ENCODE results near the gene TRIM14. TPM values are rescaled to one million over a fixed set of nuclear protein-coding genes. Genes with fewer than 3 reads are reported as not detected.
A peak's percentile ranks its signal among the peaks of the same experiment; 100 is the strongest.

Gene TRIM14
- total and polyA plus RNA-seq, 4 experiments from 2014 or later = 41.4 to 86.2 (median 85.4) TPM

DNA sequence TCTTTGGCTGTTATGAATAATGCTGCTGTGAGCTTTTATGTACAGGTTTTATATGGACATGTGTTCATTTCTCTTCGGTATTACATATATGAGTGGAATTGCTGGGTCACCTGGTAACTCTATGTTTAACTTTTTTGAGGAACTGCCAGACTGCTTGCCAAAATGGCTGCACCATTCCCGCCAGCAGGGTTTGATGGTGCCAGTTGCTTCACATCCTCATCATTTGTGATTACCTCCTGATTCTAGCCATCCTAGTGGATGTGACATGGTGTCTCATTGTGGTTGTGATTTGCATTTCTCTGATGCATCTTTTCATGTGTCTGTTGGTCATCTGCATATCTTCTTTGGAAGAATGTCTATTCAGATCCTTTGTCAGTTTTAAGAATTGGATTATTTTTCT is 51.8 kb downstream of the TRIM14 start:
- Mint-ChIP-seq H3K27ac (peak overlapping the region in 2 of 7 donors; percentile 75 to 79), H3K4me1 (peaks cover 6 to 14% (median 10%) of the 10 kb centered on the region in 4 donors), H3K9me3 (no peaks in the 10 kb centered on the region), H3K4me3 (no peak overlapping the region), H3K36me3 (peaks cover 25 to 42% of the 10 kb centered on the region in 2 donors), H3K27me3 (no peaks in the 10 kb centered on the region)
- no peaks in the 10 kb centered on the region for H3K27me3 ChIP-seq (ENCODE audit: insufficient read depth, low read length)
- H3K27ac ChIP-seq (ENCODE audit: low read depth, low read length) = no peak overlapping the region
- ChIA-PET CTCF (ENCODE audit: partially characterized antibody) (interaction anchor here (1.5 to 1.7 kb wide), 3 partner anchors 24 to 196 kb away, joined by 3 to 5 read pairs (median 4); no protein-coding TSS in a partner anchor), POLR2A (ENCODE audit: partially characterized antibody) (interaction anchor here (1.6 kb wide), 1 partner anchor 10 kb away, joined by 3 read pairs; no protein-coding TSS in a partner anchor)
- no peak for DNase-seq
- H3K4me1 ChIP-seq (ENCODE audit: insufficient read depth, low read length) = no peaks in the 10 kb centered on the region
- no peaks in the 10 kb centered on the region for H3K9me3 ChIP-seq (ENCODE audit: control insufficient read depth in 1 of 2, low read length in 2 of 2)
- peaks cover 9% of the 10 kb centered on the region for H3K36me3 ChIP-seq (ENCODE audit: insufficient read depth, low read length)
- intact Hi-C loops (cut with micrococcal nuclease) = no loop called here
- no peak overlapping the region for H3K4me3 ChIP-seq (ENCODE audit: low read length in 2 of 2)

- POLR2A ChIA-PET (ENCODE audit: partially characterized antibody) = interaction anchor here (0.7 kb wide), 1 partner anchor 42 kb away, joined by 4 read pairs; no protein-coding TSS in a partner anchor
- DNase-seq = no peak
- Histone ChIP-seq H3K27me3 (ENCODE audit: insufficient read depth, low read length) (no peaks in the 10 kb centered on the region), H3K4me3 (ENCODE audit: low read length in 2 of 2) (no peak overlapping the region), H3K36me3 (ENCODE audit: insufficient read depth, low read length) (peaks cover 9% of the 10 kb centered on the region), H3K27ac (ENCODE audit: low read depth, low read length) (no peak overlapping the region), H3K9me3 (ENCODE audit: control insufficient read depth in 1 of 2, low read length in 2 of 2) (no peaks in the 10 kb centered on the region), H3K4me1 (ENCODE audit: insufficient read depth, low read length) (no peaks in the 10 kb centered on the region)
- intact Hi-C loops (cut with micrococcal nuclease) = no loop called here
- H3K36me3 Mint-ChIP-seq = peaks cover 25 to 42% of the 10 kb centered on the region in 2 donors
- H3K4me1 Mint-ChIP-seq = peaks cover 6 to 11% (median 9%) of the 10 kb centered on the region in 4 donors
- H3K27ac Mint-ChIP-seq = peak overlapping the region in 1 of 7 donors; percentile 42
- H3K4me3 Mint-ChIP-seq = no peak overlapping the region
- H3K9me3 Mint-ChIP-seq = no peaks in the 10 kb centered on the region
- CTCF ChIA-PET (ENCODE audit: partially characterized antibody) = no interaction called here
- no peaks in the 10 kb centered on the region for H3K27me3 Mint-ChIP-seq
Observed at GRCh38 chr9:98066235-98066634, 52.8 kb downstream of the TRIM14 start.

DNA sequence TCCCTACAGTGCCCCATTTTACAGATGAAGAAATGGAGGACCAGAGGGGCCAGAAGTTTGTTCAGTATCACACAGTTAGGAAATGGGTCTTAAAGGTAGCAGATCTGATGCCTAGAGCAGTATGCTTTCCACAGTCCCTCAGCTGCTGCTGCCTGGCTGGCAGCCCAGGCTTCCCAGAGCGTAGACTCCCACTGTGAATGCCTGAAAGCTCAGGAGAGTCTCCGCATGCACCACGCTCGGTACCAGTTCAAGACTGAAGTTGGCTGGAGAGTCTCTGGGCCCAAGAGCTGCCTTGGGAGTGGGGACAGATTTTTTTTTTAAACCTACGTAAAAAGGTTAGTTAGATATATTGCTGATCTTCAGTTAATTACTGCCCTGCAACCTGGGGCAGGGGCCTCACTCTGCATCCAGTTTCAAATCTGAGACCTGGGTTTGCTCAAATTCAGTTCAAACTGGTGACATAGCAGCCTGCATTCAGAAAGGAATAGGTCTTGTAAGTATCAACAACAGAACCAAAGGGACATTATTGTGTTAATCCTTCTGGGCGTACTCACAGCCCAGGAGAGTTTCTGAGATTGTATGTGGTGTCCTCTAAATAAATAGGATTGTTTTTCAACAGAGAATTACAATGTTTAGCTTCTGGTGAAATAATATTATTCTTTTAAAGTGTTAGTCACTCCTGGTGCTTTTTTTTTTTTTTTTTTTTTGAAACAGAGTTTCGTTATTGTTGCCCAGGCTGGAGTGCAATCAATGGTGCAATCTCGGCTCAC is 54.2 kb downstream of the TRIM14 start:
- Histone ChIP-seq H3K36me3 (ENCODE audit: insufficient read depth, low read length) (peaks cover 14% of the 10 kb centered on the region), H3K4me1 (ENCODE audit: insufficient read depth, low read length) (no peaks in the 10 kb centered on the region), H3K27me3 (ENCODE audit: insufficient read depth, low read length) (no peaks in the 10 kb centered on the region), H3K27ac (ENCODE audit: low read depth, low read length) (no peak overlapping the region), H3K4me3 (ENCODE audit: low read length in 2 of 2) (no peak overlapping the region), H3K9me3 (ENCODE audit: control insufficient read depth in 1 of 2, low read length in 2 of 2) (no peaks in the 10 kb centered on the region)
- Mint-ChIP-seq H3K27ac (peak overlapping the region in 2 of 7 donors; percentile 16 to 29), H3K4me1 (peaks cover 8 to 15% (median 10%) of the 10 kb centered on the region in 4 donors), H3K4me3 (no peak overlapping the region), H3K9me3 (no peaks in the 10 kb centered on the region), H3K36me3 (peaks cover 29 to 45% of the 10 kb centered on the region in 2 donors), H3K27me3 (no peaks in the 10 kb centered on the region)
- ChIA-PET POLR2A (ENCODE audit: partially characterized antibody) (interaction anchor here (0.7 to 0.8 kb wide), 2 partner anchors 9 to 18 kb away, joined by 3 to 4 read pairs; no protein-coding TSS in a partner anchor), CTCF (ENCODE audit: partially characterized antibody) (interaction anchor here (0.7 to 1.0 kb wide), 2 partner anchors 9 to 33 kb away, joined by 3 to 5 read pairs; no protein-coding TSS in a partner anchor)
- no peak for DNase-seq
- intact Hi-C loops (cut with micrococcal nuclease) = no loop called here

- POLR2A ChIA-PET (ENCODE audit: partially characterized antibody) = no interaction called here
Observed at GRCh38 chr9:98062161-98062560, 56.9 kb downstream of the TRIM14 start.

GRCh38 chr9:98057138-98057799 is 61.8 kb downstream of the TRIM14 start:
- POLR2A ChIA-PET (ENCODE audit: partially characterized antibody) = interaction anchor here (0.6 to 5.0 kb wide), 22 partner anchors 10 to 199 kb away, joined by 3 to 66 read pairs (median 6); partner anchors contain the start of genes ANP32B, TBC1D2, TRIM14 and TRMO
- intact Hi-C loops (cut with micrococcal nuclease) = loop anchor here (1.0 to 5.0 kb wide), 2 partner anchors 134 to 135 kb away; partner anchors contain the start of gene CORO2A
- Mint-ChIP-seq H3K36me3 (peaks cover 5 to 18% of the 10 kb centered on the region in 2 donors), H3K4me1 (peaks cover 12 to 32% (median 22%) of the 10 kb centered on the region in 4 donors), H3K4me3 (peak overlapping the region; percentile 96 to 100 (median 99)), H3K9me3 (no peaks in the 10 kb centered on the region), H3K27ac (peak overlapping the region; percentile 89 to 99 (median 99)), H3K27me3 (no peaks in the 10 kb centered on the region)
- CTCF ChIA-PET (ENCODE audit: partially characterized antibody) = interaction anchor here (0.9 to 2.4 kb wide), 13 partner anchors 10 to 199 kb away, joined by 3 to 16 read pairs (median 5); partner anchors contain the start of genes TBC1D2, TRIM14 and TRMO
- H3K27ac ChIP-seq (ENCODE audit: low read depth, low read length) = peak overlapping the region; percentile 82
- no peaks in the 10 kb centered on the region for H3K9me3 ChIP-seq (ENCODE audit: control insufficient read depth in 1 of 2, low read length in 2 of 2)
- H3K4me3 ChIP-seq (ENCODE audit: low read length in 2 of 2) = peak overlapping the region; percentile 56 to 76
- peaks cover 22% of the 10 kb centered on the region for H3K4me1 ChIP-seq (ENCODE audit: insufficient read depth, low read length)
- H3K27me3 ChIP-seq (ENCODE audit: insufficient read depth, low read length) = no peaks in the 10 kb centered on the region
- H3K36me3 ChIP-seq (ENCODE audit: insufficient read depth, low read length) = peaks cover 5% of the 10 kb centered on the region
- DNase-seq = no peak

More at GRCh38 chr9:98062161-98062560, 56.9 kb downstream of the TRIM14 start:
- no peaks in the 10 kb centered on the region for H3K9me3 ChIP-seq (ENCODE audit: control insufficient read depth in 1 of 2, low read length in 2 of 2)
- intact Hi-C loops (cut with micrococcal nuclease) = no loop called here
- H3K4me3 Mint-ChIP-seq = no peak overlapping the region
- peaks cover 14% of the 10 kb centered on the region for H3K36me3 ChIP-seq (ENCODE audit: insufficient read depth, low read length)
- peak overlapping the region in 3 of 7 donors; percentile 4 to 41 (median 18) for H3K27ac Mint-ChIP-seq
- no peaks in the 10 kb centered on the region for H3K27me3 Mint-ChIP-seq
- H3K36me3 Mint-ChIP-seq = peaks cover 29 to 45% of the 10 kb centered on the region in 2 donors
- H3K27me3 ChIP-seq (ENCODE audit: insufficient read depth, low read length) = no peaks in the 10 kb centered on the region
- H3K27ac ChIP-seq (ENCODE audit: low read depth, low read length) = no peak overlapping the region
- DNase-seq = no peak
- H3K9me3 Mint-ChIP-seq = no peaks in the 10 kb centered on the region
- peaks cover 15% of the 10 kb centered on the region for H3K4me1 ChIP-seq (ENCODE audit: insufficient read depth, low read length)
- CTCF ChIA-PET (ENCODE audit: partially characterized antibody) = no interaction called here
- peaks cover 12 to 27% (median 23%) of the 10 kb centered on the region in 4 donors for H3K4me1 Mint-ChIP-seq
- H3K4me3 ChIP-seq (ENCODE audit: low read length in 2 of 2) = no peak overlapping the region

- H3K9me3 ChIP-seq (ENCODE audit: control insufficient read depth in 1 of 2, low read length in 2 of 2) = no peaks in the 10 kb centered on the region
- Mint-ChIP-seq H3K27me3 (no peaks in the 10 kb centered on the region), H3K27ac (peak within 1 kb of the TSS; percentile 90 to 99 (median 99)), H3K4me1 (peaks cover 12 to 32% (median 22%) of the 10 kb centered on the region in 4 donors), H3K9me3 (no peaks in the 10 kb centered on the region), H3K4me3 (peak within 1 kb of the TSS; percentile 96 to 100 (median 99)), H3K36me3 (peaks cover 4 to 16% of the 10 kb centered on the region in 2 donors)
- H3K27ac ChIP-seq (ENCODE audit: low read depth, low read length) = peak within 1 kb of the TSS; percentile 82
- ChIA-PET POLR2A (ENCODE audit: partially characterized antibody) (interaction anchor here (0.5 to 5.0 kb wide), 21 partner anchors 8 to 200 kb away, joined by 3 to 66 read pairs (median 6); partner anchors contain the start of genes ANP32B, CORO2A, TBC1D2 and TRIM14), CTCF (ENCODE audit: partially characterized antibody) (interaction anchor here (1.1 to 2.4 kb wide), 7 partner anchors 9 to 199 kb away, joined by 3 to 16 read pairs (median 6); partner anchors contain the start of genes TBC1D2, TRIM14 and TRMO)
- peaks cover 22% of the 10 kb centered on the region for H3K4me1 ChIP-seq (ENCODE audit: insufficient read depth, low read length)
- intact Hi-C loops (cut with micrococcal nuclease) = loop anchor here (1.0 to 5.0 kb wide), 5 partner anchors 11 to 199 kb away; partner anchors contain the start of genes ANP32B, CORO2A and TBC1D2
- H3K4me3 ChIP-seq (ENCODE audit: low read length in 2 of 2) = peak within 1 kb of the TSS; percentile 56 to 76
- peak; percentile 88 to 94 (median 90) for DNase-seq
- H3K27me3 ChIP-seq (ENCODE audit: insufficient read depth, low read length) = no peaks in the 10 kb centered on the region
- peaks cover 5% of the 10 kb centered on the region for H3K36me3 ChIP-seq (ENCODE audit: insufficient read depth, low read length)
Observed at GRCh38 chr9:98056269-98057137, 62.5 kb downstream of the TRIM14 start, which contains the start of gene NANS. Gene NANS (plus strand): TSS chr9:98056732. CDS start chr9:98056809, 77 bp downstream.

Data from CD4-positive, alpha-beta memory T cell (primary cell).